ENCODE results near the gene USH2A.

Gene USH2A

DNA sequence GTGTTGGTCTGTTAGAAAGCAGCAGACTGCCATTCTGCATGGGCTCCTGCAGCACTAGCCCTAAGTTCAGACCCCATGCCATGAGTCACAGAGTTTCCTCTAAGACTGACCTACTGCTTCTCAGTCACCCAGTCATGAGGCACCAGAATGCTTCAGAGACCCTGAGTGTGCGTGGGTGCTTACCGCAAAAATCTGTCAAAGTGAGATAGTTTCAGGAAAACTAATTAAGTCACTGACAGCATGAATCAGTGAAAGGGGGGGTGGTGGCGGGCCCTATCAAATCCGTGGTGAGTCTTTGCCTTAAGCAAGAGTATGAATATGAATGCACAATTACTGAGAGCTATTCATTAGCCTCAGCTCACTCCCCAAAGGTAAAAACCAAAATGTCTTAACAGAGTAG is 758.0 kb downstream of the USH2A start:
- TF ChIP-seq, protein P1, sequence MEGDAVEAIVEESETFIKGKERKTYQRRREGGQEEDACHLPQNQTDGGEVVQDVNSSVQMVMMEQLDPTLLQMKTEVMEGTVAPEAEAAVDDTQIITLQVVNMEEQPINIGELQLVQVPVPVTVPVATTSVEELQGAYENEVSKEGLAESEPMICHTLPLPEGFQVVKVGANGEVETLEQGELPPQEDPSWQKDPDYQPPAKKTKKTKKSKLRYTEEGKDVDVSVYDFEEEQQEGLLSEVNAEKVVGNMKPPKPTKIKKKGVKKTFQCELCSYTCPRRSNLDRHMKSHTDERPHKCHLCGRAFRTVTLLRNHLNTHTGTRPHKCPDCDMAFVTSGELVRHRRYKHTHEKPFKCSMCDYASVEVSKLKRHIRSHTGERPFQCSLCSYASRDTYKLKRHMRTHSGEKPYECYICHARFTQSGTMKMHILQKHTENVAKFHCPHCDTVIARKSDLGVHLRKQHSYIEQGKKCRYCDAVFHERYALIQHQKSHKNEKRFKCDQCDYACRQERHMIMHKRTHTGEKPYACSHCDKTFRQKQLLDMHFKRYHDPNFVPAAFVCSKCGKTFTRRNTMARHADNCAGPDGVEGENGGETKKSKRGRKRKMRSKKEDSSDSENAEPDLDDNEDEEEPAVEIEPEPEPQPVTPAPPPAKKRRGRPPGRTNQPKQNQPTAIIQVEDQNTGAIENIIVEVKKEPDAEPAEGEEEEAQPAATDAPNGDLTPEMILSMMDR (IDR thresholded peaks at IDR 0.05; ENCODE audit: low read length, missing control alignments), result no peak
- peak; percentile 36 for DNase-seq (ENCODE audit: low read depth)
- no peak overlapping the region for H3K4me3 ChIP-seq (replicated peaks; ENCODE audit: low read depth, low read length)

DNA sequence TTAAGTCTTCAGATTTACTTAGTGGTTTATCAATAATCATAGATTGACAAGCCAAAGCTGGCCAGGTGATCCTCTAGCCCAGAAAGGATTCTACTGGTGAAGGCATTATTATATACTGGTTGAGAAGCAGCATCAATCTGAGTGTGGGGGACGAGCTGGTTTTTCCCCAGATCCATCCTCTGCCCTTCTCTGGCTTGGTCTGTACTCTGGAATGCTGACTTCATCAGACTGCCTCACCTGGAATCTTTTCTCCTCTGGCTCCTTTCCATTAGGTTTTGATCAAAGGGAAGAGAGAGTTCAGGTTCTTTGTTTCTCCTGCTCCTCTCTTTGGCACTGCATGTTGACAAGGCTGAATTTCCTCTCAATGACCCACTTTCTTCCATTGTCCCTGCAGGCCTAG is 762.2 kb downstream of the USH2A start:
- H3K4me3 ChIP-seq (replicated peaks; ENCODE audit: low read depth, low read length), result no peak overlapping the region
- no peak for DNase-seq (ENCODE audit: low read depth)
- TF ChIP-seq, protein P1 (IDR thresholded peaks at IDR 0.05; ENCODE audit: low read length, missing control alignments), result no peak

DNA sequence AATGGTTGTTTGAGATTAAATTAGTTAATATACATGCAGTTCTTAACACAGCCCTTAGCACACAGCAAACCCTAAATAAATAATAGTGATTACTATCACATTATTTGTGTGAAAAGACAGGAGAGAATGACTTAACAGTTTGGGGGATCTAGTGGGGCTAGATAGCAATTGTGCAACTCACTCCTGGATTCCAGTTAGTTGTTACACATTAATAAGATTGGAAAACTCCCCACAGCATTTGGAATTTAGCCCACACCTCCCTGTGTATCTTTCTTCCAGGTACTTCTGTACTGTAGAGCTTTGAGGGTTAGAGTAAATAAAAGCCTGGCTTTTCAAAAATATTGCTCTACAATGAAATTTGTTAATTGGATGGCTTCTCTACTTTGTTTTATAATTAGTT is 763.0 kb downstream of the USH2A start:
- H3K4me3 ChIP-seq (replicated peaks; ENCODE audit: low read depth, low read length), result no peak overlapping the region
- TF ChIP-seq, protein P1 (IDR thresholded peaks at IDR 0.05; ENCODE audit: low read length, missing control alignments), result no peak
- DNase-seq (ENCODE audit: low read depth), result no peak

GRCh38 chr1:215657047-215657446 is 766.2 kb downstream of the USH2A start:
- TF ChIP-seq, protein P1 (IDR thresholded peaks at IDR 0.05; ENCODE audit: low read length, missing control alignments), result no peak
- no peak for DNase-seq (ENCODE audit: low read depth)
- H3K4me3 ChIP-seq (replicated peaks; ENCODE audit: low read depth, low read length), result no peak overlapping the region

GRCh38 chr1:215652371-215652770 is 770.9 kb downstream of the USH2A start:
- DNase-seq (ENCODE audit: low read depth), result no peak
- no peak overlapping the region for H3K4me3 ChIP-seq (replicated peaks; ENCODE audit: low read depth, low read length)
- TF ChIP-seq, protein P1 (IDR thresholded peaks at IDR 0.05; ENCODE audit: low read length, missing control alignments), result no peak

- TF ChIP-seq, protein P1 (IDR thresholded peaks at IDR 0.05; ENCODE audit: low read length, missing control alignments), result no peak
- no peak for DNase-seq (ENCODE audit: low read depth)
- no peak overlapping the region for H3K4me3 ChIP-seq (replicated peaks; ENCODE audit: low read depth, low read length)
Observed at GRCh38 chr1:215651867-215652266, 771.4 kb downstream of the USH2A start.

DNA sequence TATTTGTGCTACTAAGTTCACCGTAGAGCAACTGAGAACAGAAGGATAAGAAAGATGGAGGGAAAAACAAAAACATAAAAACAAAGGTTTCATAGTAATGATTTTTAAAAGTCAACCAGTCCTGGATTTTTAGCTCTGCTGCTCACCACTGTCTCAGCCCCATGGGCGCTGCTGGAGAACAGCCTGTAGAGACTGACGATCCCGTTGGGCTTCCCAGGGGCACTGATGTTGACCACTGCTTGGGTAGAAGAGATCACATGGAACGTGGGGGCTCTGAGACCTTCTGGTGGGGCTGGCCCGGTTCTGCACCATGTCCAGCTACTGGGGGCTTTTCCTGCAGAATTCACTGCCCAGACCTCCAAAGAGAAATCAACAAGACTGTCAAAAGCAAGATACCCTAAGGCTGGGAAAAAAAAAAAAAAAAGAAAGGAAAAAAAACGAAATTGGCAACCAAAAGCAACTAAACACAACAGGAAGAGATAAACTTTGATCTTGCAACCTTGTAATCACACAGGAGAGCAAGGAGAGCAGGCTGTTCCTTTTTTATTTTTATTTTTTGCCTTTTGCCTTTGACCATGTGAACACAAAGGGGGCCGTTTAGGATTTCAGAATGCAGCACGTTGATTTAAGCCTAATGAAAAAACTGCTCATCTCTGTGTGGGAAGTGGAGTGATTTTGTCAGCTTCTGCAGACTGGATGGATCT is 772.6 kb downstream of the USH2A start:
- TF ChIP-seq, protein P1 (IDR thresholded peaks at IDR 0.05; ENCODE audit: low read length, missing control alignments), result no peak
- no peak overlapping the region for H3K4me3 ChIP-seq (replicated peaks; ENCODE audit: low read depth, low read length)
- DNase-seq (ENCODE audit: low read depth), result no peak

All from fibroblast of pulmonary artery (primary cell).